ENCODE results near the gene TES.

DNA sequence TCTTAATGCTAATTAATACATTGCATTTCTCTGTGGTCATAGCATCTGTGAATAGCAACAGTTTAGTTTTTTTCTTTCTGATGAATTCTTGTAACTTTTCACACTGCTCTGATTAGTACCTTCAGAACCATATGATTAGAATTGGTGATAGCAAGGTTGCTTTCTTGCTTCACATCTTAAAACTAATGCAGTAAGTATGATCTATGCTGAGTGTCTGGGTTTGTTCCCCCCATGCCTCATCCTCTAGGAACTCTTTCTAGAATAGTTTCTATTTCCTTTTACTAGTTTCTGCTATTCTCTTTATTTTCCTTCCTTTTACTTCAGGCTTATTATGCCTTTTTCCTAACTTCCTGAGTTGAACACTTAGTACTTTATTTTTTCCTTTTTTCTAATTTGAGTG, 32.4 kb downstream of the TES start:
- TF ChIP-seq, protein P1, sequence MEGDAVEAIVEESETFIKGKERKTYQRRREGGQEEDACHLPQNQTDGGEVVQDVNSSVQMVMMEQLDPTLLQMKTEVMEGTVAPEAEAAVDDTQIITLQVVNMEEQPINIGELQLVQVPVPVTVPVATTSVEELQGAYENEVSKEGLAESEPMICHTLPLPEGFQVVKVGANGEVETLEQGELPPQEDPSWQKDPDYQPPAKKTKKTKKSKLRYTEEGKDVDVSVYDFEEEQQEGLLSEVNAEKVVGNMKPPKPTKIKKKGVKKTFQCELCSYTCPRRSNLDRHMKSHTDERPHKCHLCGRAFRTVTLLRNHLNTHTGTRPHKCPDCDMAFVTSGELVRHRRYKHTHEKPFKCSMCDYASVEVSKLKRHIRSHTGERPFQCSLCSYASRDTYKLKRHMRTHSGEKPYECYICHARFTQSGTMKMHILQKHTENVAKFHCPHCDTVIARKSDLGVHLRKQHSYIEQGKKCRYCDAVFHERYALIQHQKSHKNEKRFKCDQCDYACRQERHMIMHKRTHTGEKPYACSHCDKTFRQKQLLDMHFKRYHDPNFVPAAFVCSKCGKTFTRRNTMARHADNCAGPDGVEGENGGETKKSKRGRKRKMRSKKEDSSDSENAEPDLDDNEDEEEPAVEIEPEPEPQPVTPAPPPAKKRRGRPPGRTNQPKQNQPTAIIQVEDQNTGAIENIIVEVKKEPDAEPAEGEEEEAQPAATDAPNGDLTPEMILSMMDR (IDR thresholded peaks at IDR 0.05) = no peak
- TF ChIP-seq POLR2A (IDR thresholded peaks at IDR 0.05) = no peak

Data from transverse colon (tissue), 3 donors.